NOMO-1 (cell line): ENCODE measurements around the gene UPK3A.
"Not testable (repeated sequence)": the region's sequence is repeated elsewhere in the genome, so short reads cannot be mapped to it uniquely, and the experiment has no call there.

Experiments used
- DNase-seq, 2 experiments: peaks; one replicate each; lab custom pipeline; 2025; ENCODE audit not compliant: unreplicated experiment in 2 of 2; lab: John Stamatoyannopoulos, UW

UPK3A gene

DNA sequence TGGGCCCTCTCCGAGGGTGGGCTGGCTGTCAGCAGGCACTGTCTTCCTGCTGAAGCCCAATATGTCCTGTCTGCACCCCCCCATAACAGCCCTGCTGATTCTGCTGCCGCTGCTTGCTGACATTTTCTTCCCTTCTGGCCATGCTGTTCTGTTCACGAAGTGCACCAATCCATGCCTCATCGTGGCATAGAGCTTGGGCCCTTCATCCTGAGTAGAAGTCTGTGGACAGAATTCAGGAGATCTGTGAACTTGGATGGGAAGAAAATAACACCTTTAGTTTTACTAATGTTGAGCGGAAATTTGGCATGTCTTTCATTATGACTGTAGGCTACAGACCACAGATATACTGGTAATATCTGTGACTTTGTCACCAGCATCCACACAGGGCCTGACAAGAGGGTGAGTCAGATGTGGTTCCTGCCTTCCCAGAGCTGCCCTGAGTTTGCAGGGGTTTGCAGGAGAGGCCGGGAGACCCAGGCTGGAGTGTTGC lies 29.9 kb upstream of the UPK3A start:
- no peak for DNase-seq

DNA sequence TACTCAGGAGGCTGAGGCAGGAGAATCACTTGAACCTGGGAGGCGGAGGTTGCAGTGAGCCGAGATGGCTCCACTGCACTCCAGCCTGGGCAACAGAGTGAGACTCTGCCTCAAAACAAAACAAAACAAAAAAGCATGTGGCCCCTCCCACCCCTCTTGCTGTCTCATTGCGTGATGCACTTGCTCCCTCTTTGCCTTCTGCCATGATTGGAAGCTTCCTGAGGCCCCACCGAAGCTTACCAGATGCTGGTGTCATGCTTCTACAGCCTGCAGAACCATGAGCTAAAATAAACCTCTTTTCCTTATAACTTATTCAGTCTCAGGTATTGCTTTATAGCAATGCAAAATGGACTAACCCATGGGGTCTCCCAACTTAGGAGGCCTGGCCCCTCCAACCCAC lies 26.8 kb upstream of the UPK3A start:
- DNase-seq = not testable (repeated sequence)

- no peak for DNase-seq
Measured at GRCh38 chr22:45259754-45260394, 24.9 kb upstream of the UPK3A start.

GRCh38 chr22:45260395-45260759 lies 24.4 kb upstream of the UPK3A start:
- not testable (repeated sequence) for DNase-seq

- DNase-seq = no peak
Measured at GRCh38 chr22:45261407-45262088, 23.2 kb upstream of the UPK3A start.

DNA sequence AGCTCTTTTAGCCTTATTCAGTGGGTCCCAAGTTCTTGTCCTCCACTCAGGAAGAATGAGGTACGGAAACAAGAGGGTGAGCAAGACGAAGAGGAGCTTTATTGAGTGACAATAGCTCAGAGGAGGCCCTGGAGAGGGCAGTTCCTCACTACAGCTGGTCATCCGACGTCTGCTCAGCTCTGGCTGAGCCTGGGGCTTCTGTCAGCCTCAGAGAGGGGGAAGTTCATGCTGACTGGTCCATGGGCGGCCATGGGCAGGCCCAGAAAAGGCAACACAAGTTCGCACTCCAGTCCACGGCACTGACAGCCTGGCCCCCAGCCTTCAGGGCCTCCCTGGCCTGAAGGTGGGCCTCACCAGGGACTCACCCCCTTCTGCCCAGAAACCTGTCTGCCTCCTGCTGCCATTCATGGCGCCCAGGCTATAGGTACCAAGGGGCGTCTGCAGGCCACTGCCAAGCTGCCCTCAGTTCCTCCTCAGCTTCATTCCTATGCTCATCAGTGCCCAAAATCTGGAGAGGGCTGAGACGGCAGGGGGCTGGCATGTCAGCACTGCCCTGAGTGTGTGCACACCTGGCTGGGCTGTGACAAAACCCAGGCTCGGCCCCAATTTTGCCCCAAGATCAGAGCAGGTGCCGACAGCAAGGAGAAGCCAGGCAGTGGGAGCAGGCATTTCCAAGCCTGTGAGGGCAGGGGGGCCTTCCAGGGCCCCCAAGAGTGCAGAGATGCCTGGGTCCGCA lies 22.4 kb upstream of the UPK3A start:
- no peak for DNase-seq

DNA sequence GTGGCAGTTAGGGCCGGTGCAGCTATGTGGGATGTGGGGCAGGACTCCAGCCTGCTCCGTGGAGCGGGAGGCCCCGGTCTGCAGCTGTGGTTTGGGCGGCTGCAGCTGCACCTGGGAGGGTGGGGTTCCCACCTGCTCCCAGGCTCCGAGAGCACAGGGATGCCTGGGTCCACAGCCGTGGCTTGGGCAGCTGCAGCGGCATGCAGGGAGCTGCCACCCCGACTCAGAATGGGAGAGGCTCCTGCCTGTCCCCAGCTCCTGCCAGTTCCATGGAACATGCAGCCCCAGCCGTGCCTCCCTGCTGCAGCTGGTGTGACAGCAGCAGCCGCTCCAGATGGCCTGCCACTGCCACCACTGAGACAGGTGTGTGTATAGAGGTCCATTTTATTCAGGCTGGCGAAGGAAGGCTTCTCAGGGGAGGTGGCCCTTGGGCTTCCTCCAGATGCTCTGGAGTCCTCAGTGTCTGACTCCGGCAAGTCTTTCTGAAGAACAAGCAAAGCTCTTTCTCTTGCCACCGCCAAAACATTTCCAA lies 21.8 kb upstream of the UPK3A start:
- DNase-seq = no peak

- DNase-seq = peak; percentile 81 to 84
Measured at GRCh38 chr22:45263463-45264269, 21.1 kb upstream of the UPK3A start.

DNA sequence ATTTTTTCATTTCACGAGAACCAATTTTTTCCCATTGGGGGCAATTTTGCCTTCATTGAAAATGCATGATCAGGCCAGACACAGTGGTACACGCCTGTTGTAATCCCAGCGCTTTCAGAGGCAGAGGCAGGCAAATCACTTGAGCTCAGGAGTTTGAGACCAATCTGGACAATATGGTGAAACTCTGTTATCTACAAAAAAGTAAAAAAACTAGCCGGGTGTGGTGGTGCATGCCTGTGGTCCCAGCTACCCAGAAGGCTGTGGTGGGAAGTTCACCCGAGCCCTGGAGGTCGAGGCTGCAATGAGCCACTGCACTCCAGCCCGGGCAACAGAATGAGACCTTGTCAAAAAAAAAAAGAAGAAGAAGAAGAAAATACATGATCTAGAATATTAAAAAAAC lies 19.2 kb upstream of the UPK3A start:
- no peak for DNase-seq

GRCh38 chr22:45268167-45268957 lies 16.4 kb upstream of the UPK3A start:
- no peak for DNase-seq

DNA sequence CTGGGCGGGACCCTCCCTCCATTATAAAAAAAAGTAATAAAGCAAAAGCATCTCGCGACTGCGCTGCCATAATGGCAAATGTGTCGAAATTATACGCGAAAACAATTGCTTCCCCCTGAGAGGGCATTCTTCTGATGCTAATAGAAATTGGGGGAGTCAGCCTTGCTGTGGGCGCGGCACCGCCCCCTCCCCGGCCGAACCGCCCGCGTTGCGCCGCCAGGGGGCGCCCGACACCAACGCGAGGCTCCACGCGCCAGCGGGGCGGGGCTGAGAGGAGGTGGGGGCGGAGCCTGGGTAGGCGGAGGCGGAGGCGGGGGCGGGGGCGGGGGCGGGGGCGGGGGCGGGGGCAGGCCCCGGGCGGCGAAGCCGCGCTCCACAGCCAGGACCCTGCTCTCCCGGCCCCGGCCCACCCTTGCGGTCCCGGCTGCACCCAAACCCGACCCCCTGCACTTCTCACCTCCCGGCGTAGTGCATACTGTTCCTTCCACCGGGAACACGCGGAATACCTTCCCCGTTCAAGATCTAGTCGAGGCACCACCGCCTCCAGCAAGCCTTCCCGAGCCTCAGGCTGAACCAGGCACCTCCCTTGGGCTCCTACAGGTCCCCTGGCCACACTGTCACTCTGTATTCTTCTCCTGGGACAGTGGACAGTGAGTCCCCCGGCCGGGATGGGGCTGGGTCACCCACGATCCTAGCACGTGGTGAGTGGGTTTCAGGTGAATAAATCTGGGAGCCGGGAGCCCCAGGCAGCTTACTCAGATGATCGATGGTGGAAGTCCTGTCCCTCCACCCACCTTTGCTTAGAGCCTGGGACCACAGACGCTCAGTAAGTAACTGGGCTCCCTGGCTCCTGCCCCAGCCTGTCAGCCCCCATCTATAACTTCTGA lies 15.5 kb upstream of the UPK3A start:
- DNase-seq = peak; percentile 51 to 55

DNA sequence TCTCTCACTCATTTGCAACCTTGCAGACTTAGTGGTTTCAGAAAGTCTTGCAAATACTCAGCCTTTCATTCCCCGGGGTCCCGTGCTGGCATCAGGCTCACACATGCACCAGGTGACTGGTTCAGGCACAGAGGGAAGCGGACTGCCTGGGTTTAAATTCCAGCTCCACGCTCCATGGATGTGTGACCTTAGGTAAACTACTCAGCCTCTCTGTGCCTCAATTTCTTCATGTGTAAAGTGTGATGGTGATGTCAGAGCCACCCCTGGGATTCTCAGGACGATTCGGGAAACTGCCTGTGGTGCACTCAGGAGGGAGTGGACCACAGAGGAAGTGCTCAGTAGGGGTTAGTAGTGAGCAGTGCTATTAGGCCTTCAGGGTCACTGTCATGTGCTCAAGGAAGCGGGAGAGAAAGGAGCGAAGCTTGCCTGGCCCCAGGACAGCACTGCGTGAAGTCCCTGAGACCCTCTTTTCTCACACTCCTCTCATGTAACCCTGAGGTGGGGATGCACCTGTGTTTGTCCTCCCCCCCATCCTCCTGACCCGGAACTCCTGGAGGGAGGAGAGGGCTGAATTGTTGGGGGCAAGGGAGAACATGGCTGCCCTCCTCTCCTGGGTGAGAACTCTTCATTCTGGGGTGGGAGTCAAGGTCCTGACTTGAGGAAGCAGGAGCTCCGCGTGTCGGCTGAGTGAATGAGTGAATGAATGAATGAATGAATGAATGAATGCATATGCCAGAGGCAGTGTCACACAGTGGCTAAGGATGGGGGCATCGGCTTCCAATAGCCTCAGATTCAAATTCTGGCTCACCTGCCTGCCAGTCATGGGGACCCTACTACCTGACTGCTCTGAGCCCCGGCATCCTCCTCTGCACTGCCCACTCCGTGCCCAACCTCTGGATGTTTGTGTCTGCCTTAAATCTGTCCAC lies 14.4 kb upstream of the UPK3A start:
- no peak for DNase-seq

DNA sequence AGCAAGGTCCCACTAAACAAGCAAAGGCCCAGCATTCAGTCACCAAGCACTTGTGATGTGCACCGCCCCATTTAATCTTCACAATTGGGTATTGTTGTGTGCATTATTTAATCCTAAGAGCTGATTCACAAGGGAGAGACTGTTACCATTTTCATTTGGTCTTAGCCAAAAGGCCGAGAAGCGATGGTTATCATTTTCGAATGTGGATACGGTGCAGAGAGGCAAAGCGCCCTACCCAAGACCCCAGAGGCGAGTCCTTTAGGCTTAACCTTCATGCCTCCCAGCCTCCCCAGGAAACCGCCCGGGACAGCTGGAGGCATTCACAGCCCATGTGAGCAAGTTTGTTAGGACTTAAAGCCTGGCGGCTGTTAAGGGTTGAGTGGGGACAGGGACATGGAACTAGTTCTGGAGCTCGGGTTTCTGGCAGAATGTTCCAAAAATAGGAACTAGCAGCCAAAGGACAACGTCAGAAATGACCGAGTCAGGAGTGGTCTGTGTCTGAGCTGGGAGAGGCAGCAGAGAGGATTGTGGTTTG lies 13.0 kb upstream of the UPK3A start:
- no peak for DNase-seq

GRCh38 chr22:45272498-45272897 lies 12.3 kb upstream of the UPK3A start:
- no peak for DNase-seq

- no peak for DNase-seq
Measured at GRCh38 chr22:45273452-45274075, 11.2 kb upstream of the UPK3A start.

- DNase-seq = no peak
Measured at GRCh38 chr22:45276507-45277105, 8.1 kb upstream of the UPK3A start.

DNA sequence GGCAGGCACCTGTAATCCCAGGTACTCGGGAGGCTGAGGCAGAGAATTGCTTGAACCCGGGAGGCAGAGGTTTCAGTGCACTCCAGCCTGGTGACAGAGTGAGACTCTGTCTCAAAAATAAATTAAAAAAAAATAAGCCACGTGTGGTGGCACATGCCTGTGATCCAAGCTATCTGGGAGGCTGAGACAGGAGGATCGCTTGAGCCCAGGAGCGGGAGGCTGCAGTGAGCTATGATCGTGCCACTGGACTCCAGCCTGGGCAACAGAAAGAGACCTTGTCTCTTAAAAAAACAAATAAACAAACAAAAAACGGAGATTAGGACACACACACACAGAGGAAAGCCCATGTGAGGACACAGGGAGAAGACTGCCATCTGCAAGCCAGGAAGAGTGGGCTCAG lies 7.0 kb upstream of the UPK3A start:
- DNase-seq = not testable (repeated sequence)
